IgD-negative memory B cell (primary cell): ENCODE data around the gene PAX6. TPM values are rescaled to one million over a fixed set of nuclear protein-coding genes. Genes with fewer than 3 reads are reported as not detected.

ENCODE experiments used
- H3K27ac Mint-ChIP-seq, 3 donors: one replicate each; pipeline ENCODE4 v1.8.0; 2020 to 2022; ENCODE audit warnings: mild to moderate bottlenecking in 3 of 3, mixed read lengths in 3 of 3, moderate library complexity in 1 of 3
- H3K27me3 Mint-ChIP-seq: one replicate; pipeline ENCODE4 v1.8.0; 2021; ENCODE audit warnings: mixed read lengths
- H3K36me3 Mint-ChIP-seq: one replicate; pipeline ENCODE4 v1.8.0; 2020; ENCODE audit warnings: mild to moderate bottlenecking, mixed read lengths
- H3K4me1 Mint-ChIP-seq, 3 donors: one replicate each; pipeline ENCODE4 v1.8.0; 2020 to 2022; ENCODE audit warnings: mixed read lengths in 3 of 3, mild to moderate bottlenecking in 1 of 3
- H3K4me3 Mint-ChIP-seq, 4 donors: one replicate each; pipeline ENCODE4 v1.8.0; 2020 to 2022; ENCODE audit warnings: mild to moderate bottlenecking in 4 of 4, mixed read lengths in 4 of 4, moderate library complexity in 3 of 4
- H3K9me3 Mint-ChIP-seq, 3 donors: one replicate each; pipeline ENCODE4 v1.8.0; 2020 to 2021; ENCODE audit warnings: mixed read lengths in 3 of 3, mild to moderate bottlenecking in 1 of 3
- polyA plus RNA-seq: library from polyadenylated mRNA; unstranded; fragments of 300-500 nt; fragmentation: Illumina TruSeq; gene quantifications from one replicate; pipeline ENCODE4 v1.2.3, GENCODE V29; 2021

The PAX6 gene
- polyA plus RNA-seq, 1 donor from 2014 or later: not detected

- peak overlapping the region in 2 of 4 donors; percentile 33 to 75 for H3K4me3 Mint-ChIP-seq
- H3K36me3 Mint-ChIP-seq: no peaks in the 10 kb centered on the region
- peaks cover 0 to 2% (median 0%) of the 10 kb centered on the region in 3 donors for H3K9me3 Mint-ChIP-seq
- H3K4me1 Mint-ChIP-seq: peaks cover 0 to 9% (median 8%) of the 10 kb centered on the region in 3 donors
- peak overlapping the region; percentile 71 to 93 (median 76) for H3K27ac Mint-ChIP-seq
- peaks cover 64% of the 10 kb centered on the region for H3K27me3 Mint-ChIP-seq
Observed at GRCh38 chr11:31825838-31826484, 14.8 kb upstream of the PAX6 start.

GRCh38 chr11:31824879-31825837 lies 14.0 kb upstream of the PAX6 start:
- H3K27me3 Mint-ChIP-seq: peaks cover 68% of the 10 kb centered on the region
- H3K4me3 Mint-ChIP-seq: peak overlapping the region in 3 of 4 donors; percentile 26 to 87 (median 58)
- peaks cover 0 to 2% (median 0%) of the 10 kb centered on the region in 3 donors for H3K9me3 Mint-ChIP-seq
- no peaks in the 10 kb centered on the region for H3K36me3 Mint-ChIP-seq
- H3K4me1 Mint-ChIP-seq: peaks cover 0 to 9% (median 8%) of the 10 kb centered on the region in 3 donors
- H3K27ac Mint-ChIP-seq: peak overlapping the region; percentile 39 to 93 (median 76)

DNA sequence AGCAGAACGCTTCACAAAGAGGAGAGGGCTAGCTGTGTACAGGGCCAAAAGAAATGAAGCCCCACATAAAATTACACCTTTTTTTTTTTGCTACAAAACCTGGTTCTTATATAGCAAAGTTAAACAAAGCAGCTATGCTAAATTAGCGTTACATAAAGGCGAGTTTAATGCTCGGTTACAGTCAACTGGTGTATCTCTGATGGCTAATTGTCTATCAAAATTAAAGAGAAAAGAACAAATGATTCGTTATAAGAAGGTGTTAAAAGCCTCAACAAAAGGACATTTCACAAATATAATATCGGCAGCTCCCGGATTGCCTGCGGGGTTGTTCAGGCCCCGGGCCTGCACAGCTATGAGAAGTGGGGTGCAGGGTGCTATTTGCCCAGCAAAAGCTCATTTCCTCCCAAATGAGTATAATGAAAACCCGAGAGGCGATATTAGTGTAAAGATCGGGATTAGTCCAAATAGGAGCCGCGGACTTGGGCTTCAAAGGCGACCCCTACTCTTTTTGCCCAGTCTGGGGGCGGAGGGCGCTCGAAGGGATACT lies 13.3 kb upstream of the PAX6 start:
- Mint-ChIP-seq H3K9me3 (peaks cover 0 to 2% (median 0%) of the 10 kb centered on the region in 3 donors), H3K27ac (peak overlapping the region; percentile 4 to 93 (median 30))

GRCh38 chr11:31823644-31824331 lies 12.7 kb upstream of the PAX6 start:
- no peaks in the 10 kb centered on the region for H3K36me3 Mint-ChIP-seq
- peaks cover 2 to 9% (median 8%) of the 10 kb centered on the region in 3 donors for H3K4me1 Mint-ChIP-seq
- peaks cover 0 to 2% (median 0%) of the 10 kb centered on the region in 3 donors for H3K9me3 Mint-ChIP-seq
- peak overlapping the region in 2 of 3 donors; percentile 4 to 93 for H3K27ac Mint-ChIP-seq
- H3K27me3 Mint-ChIP-seq: peaks cover 68% of the 10 kb centered on the region
- H3K4me3 Mint-ChIP-seq: peak overlapping the region in 1 of 4 donors; percentile 32

More for the DNA sequence above, 13.3 kb upstream of the PAX6 start:
- H3K27me3 Mint-ChIP-seq: peaks cover 69% of the 10 kb centered on the region
- peak overlapping the region in 1 of 4 donors; percentile 32 for H3K4me3 Mint-ChIP-seq
- no peaks in the 10 kb centered on the region for H3K36me3 Mint-ChIP-seq
- H3K4me1 Mint-ChIP-seq: peaks cover under 1 to 9% (median 8%) of the 10 kb centered on the region in 3 donors

DNA sequence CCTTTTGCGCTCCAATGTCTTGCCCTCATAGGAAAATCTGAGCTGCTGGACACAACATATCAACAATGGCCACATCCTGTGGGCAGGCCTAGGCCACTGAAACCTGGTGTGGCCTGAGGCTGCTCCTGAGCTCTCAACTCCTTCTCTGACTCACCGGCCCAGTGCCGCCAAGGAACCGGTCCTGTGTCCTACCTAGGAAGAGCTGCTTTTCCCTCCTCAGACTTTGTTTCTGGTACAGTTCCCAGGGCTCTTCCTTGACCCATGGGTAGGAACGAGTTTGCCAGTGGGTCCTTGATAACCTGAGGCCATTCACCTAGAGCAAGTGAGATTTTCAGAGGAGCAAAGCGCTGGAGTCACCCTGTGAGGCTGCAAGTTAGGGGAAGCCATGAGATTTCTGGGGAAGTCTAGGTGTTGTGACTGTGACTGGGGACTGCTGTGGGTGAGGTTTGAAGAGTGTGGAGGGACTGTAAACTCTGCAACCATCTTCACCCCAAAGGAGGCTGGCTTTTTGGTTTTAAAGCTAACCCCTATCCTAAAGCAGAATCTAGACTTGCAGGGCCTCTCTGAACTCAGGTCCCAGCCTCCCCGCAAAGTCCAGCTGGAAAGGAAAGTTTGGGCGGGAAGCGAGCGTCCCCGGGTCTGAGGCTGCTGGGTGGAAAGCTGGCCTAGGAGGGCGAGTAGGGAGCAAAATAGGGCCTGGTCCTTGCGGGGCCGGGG lies 12.0 kb upstream of the PAX6 start:
- H3K4me1 Mint-ChIP-seq: peaks cover 4 to 9% (median 7%) of the 10 kb centered on the region in 3 donors
- H3K36me3 Mint-ChIP-seq: no peaks in the 10 kb centered on the region
- H3K27me3 Mint-ChIP-seq: peaks cover 70% of the 10 kb centered on the region
- peak overlapping the region in 1 of 4 donors; percentile 52 for H3K4me3 Mint-ChIP-seq
- H3K9me3 Mint-ChIP-seq: peaks cover 0 to 2% (median 0%) of the 10 kb centered on the region in 3 donors
- H3K27ac Mint-ChIP-seq: peak overlapping the region in 1 of 3 donors; percentile 1

DNA sequence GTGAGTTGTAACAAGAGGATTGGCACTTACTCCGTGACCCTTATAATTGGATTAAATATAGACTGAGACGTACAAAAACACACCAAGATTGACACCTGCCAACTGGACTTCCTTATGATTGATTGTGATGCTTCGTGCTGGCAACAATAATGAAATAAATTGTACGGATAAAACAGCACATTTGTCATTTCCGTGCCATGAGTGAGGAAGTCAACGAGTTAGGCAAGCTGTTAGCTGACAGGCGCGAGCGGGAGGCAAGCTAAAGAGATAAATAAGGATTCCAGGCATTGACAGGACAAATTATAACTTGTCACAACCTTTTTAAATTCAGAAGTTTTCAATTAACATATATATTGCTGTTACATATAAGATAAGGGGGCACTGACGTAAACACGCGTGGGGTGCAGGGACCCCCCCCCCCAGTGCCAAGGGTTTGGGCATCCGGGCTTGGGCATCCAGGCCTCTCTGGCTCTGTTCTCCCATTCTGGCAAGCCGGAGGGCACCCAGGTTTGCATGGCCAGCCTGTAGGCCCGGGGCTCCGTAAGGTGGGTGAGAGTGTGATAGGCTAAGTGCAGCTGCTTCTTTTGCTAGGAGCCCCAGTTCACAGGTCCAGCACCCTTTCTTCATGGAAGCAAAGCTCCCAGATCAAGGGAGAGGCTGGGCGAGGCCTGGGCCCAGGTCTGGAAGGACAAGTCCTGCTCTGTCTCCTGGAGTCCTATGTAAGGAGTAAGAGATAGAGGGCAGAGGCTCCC lies 11.2 kb upstream of the PAX6 start:
- peaks cover 4 to 5% (median 4%) of the 10 kb centered on the region in 3 donors for H3K4me1 Mint-ChIP-seq
- peaks cover 0 to 1% (median 0%) of the 10 kb centered on the region in 3 donors for H3K9me3 Mint-ChIP-seq
- H3K36me3 Mint-ChIP-seq: no peaks in the 10 kb centered on the region
- peaks cover 65% of the 10 kb centered on the region for H3K27me3 Mint-ChIP-seq
- peak overlapping the region in 2 of 3 donors; percentile 1 to 94 for H3K27ac Mint-ChIP-seq
- peak overlapping the region in 1 of 4 donors; percentile 52 for H3K4me3 Mint-ChIP-seq

- H3K4me1 Mint-ChIP-seq: peaks cover 4 to 5% (median 4%) of the 10 kb centered on the region in 3 donors
- no peaks in the 10 kb centered on the region for H3K9me3 Mint-ChIP-seq
- peaks cover 67% of the 10 kb centered on the region for H3K27me3 Mint-ChIP-seq
- peak overlapping the region; percentile 1 to 94 (median 86) for H3K27ac Mint-ChIP-seq
- no peaks in the 10 kb centered on the region for H3K36me3 Mint-ChIP-seq
- peak overlapping the region in 1 of 4 donors; percentile 3 for H3K4me3 Mint-ChIP-seq
Observed at GRCh38 chr11:31821766-31822165, 10.6 kb upstream of the PAX6 start.

DNA sequence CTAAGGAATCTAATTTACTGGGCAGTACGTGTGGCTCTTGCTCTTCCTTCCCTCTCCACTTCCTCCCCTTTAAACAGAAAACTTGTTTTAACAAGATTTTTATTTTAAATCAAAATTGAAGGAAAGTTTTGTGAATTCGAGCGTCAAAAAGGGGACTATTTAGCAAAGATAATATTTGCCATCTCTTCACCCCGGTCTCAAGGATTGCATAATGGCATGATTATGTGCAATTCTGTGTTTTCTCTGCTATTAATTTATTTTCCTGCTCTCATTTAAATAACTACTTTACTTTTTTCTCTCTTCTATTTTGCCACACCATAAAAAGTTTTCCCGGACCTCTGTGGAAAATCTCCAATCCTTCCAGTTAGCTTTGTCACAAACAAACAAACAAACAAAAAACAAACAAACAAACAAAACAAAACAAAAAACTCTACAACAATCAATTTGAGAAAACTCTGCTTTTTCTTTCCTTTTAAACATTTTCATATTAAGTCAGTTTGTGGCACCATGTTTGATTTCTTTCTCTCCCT lies 10.2 kb upstream of the PAX6 start:
- Mint-ChIP-seq H3K9me3 (peaks cover 0 to 1% (median 0%) of the 10 kb centered on the region in 3 donors), H3K27ac (peak overlapping the region; percentile 1 to 94 (median 86)), H3K4me1 (peaks cover under 1 to 4% (median 3%) of the 10 kb centered on the region in 3 donors), H3K27me3 (peaks cover 64% of the 10 kb centered on the region), H3K4me3 (peak overlapping the region in 2 of 4 donors; percentile 3 to 5), H3K36me3 (no peaks in the 10 kb centered on the region)

DNA sequence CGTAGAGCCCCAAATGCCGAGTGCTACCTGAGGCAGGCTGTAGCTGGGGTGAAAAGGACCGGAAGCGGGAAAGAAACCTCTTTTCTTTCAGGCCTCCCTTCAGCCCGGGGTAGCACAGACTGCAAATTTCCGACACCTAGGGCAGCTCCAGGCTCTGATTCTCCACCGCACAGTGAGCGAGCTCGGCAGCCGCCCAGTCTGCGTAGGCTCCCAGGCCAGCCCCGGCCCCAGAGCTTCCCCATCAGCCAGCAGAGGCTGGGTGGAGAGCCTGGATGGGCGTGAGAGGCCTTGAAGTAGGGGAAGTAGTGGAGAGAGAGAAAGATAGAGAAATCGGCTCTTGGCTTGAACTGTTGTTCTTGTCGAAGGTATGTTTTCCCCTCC lies 9.3 kb upstream of the PAX6 start:
- peak overlapping the region in 1 of 3 donors; percentile 83 for H3K27ac Mint-ChIP-seq
- H3K4me1 Mint-ChIP-seq: peaks cover 0 to 6% (median 5%) of the 10 kb centered on the region in 3 donors
- H3K27me3 Mint-ChIP-seq: peaks cover 63% of the 10 kb centered on the region
- H3K4me3 Mint-ChIP-seq: no peak overlapping the region
- peaks cover 0 to 4% (median 0%) of the 10 kb centered on the region in 3 donors for H3K9me3 Mint-ChIP-seq
- H3K36me3 Mint-ChIP-seq: no peaks in the 10 kb centered on the region

DNA sequence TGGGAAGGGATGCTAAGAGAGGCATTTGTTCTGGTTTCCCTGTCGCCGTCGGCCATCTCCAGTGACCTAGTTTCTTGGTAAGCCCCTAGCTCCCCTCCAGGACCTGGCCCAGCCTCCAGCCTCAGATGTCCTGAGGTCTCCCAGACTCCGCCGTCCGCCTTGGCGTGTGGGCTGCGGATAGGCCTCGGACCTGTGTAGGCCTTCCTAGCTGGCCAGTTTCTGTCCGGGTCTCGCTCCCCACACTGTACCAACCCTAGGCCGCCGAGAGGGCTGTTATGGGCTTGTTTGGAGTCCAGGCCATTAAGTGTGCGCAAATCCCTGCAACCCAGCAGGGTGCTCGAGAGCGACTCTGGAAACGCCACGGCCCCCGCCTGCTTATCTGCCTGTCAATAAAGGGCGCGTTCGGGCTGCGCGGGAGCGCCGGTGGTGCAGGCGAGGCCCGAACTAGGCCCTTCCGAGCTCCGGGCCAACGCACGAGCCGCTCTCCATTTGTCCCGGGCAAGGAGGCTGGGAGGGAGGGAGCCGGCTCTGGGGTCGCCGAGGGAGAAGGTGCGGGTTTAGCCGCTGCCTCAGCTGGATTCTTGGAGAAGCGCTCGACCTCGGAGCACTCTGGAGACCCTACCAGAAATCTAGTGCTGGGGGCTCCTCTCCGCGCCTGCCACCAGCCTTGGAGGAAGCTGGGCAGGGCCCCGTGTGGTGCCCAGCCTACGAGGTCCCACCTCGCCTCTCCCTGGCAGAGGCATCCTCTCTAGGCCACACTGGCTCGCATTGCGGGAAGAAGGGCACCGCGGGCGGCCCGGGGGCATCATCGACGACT lies 8.7 kb upstream of the PAX6 start:
- H3K36me3 Mint-ChIP-seq: no peaks in the 10 kb centered on the region
- H3K4me3 Mint-ChIP-seq: peak overlapping the region in 1 of 4 donors; percentile 82
- H3K4me1 Mint-ChIP-seq: peaks cover 5 to 10% (median 9%) of the 10 kb centered on the region in 3 donors
- H3K27me3 Mint-ChIP-seq: peaks cover 63% of the 10 kb centered on the region
- peaks cover 0 to 7% (median 0%) of the 10 kb centered on the region in 3 donors for H3K9me3 Mint-ChIP-seq
- H3K27ac Mint-ChIP-seq: peak overlapping the region in 2 of 3 donors; percentile 47 to 83

DNA sequence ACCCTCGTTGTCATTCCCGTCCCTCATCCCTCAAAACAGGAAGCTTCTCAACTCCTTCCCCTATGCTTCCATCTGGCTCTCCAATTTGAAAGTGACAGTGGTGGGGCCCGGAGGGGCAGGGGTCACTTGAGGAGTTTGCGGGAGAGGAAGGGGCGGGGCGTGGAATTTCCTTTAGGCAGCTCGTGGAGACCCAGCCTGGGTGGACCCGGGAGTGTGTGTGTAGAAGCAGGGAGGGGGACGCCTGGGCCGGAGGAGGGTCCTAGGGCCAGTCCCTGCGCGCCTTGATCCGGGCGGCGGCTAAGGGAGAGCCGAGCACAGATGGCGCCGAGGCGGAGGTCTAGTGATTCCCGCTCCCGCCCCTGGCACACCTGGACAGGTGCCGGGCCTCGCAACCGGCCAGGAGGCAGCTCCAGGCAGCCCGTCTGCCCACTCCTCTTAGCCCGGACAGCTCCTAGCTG lies 7.8 kb upstream of the PAX6 start:
- H3K9me3 Mint-ChIP-seq: peaks cover 0 to 7% (median 0%) of the 10 kb centered on the region in 3 donors
- peak overlapping the region in 1 of 4 donors; percentile 29 for H3K4me3 Mint-ChIP-seq
- H3K4me1 Mint-ChIP-seq: peaks cover 6 to 11% (median 9%) of the 10 kb centered on the region in 3 donors
- H3K27ac Mint-ChIP-seq: peak overlapping the region; percentile 53 to 93 (median 83)
- peaks cover 61% of the 10 kb centered on the region for H3K27me3 Mint-ChIP-seq
- no peaks in the 10 kb centered on the region for H3K36me3 Mint-ChIP-seq

- H3K9me3 Mint-ChIP-seq: peaks cover 0 to 7% (median 0%) of the 10 kb centered on the region in 3 donors
- H3K36me3 Mint-ChIP-seq: no peaks in the 10 kb centered on the region
- H3K27ac Mint-ChIP-seq: peak overlapping the region; percentile 53 to 93 (median 83)
- peak overlapping the region in 3 of 4 donors; percentile 12 to 29 (median 28) for H3K4me3 Mint-ChIP-seq
- H3K27me3 Mint-ChIP-seq: peaks cover 59% of the 10 kb centered on the region
- H3K4me1 Mint-ChIP-seq: peaks cover 9 to 11% (median 9%) of the 10 kb centered on the region in 3 donors
Observed at GRCh38 chr11:31818425-31818755, 7.3 kb upstream of the PAX6 start.
